ENCODE results near the gene DCAF7.

DCAF7 gene

GRCh38 chr17:63634816-63635215 lies 84.5 kb downstream of the DCAF7 start:
- no peak overlapping the region for H3K4me2 ChIP-seq (ENCODE audit: low read length)
- H2AFZ ChIP-seq: no peak overlapping the region
- no peak overlapping the region for H3K9ac ChIP-seq
- H3K27ac ChIP-seq: no peak overlapping the region
- peaks cover 53% of the 10 kb centered on the region for H3K79me2 ChIP-seq
- H3K4me1 ChIP-seq: no peaks in the 10 kb centered on the region
- TF ChIP-seq CTCF (IDR thresholded peaks at IDR 0.05): no peak
- H3K27me3 ChIP-seq (ENCODE audit: control insufficient read depth, insufficient read depth, low read length): no peaks in the 10 kb centered on the region
- no peaks in the 10 kb centered on the region for H3K36me3 ChIP-seq (ENCODE audit: control insufficient read depth, insufficient read depth, low read length)
- no peak overlapping the region for H3K4me3 ChIP-seq (ENCODE audit: low read depth, low read length)
- H3K9me3 ChIP-seq (ENCODE audit: control insufficient read depth, low read length): no peaks in the 10 kb centered on the region

GRCh38 chr17:63635290-63635689 lies 85.0 kb downstream of the DCAF7 start:
- H3K9ac ChIP-seq: no peak overlapping the region
- no peaks in the 10 kb centered on the region for H3K4me1 ChIP-seq
- no peak overlapping the region for H3K4me3 ChIP-seq (ENCODE audit: low read depth, low read length)
- no peaks in the 10 kb centered on the region for H3K9me3 ChIP-seq (ENCODE audit: control insufficient read depth, low read length)
- H2AFZ ChIP-seq: no peak overlapping the region
- H3K79me2 ChIP-seq: peaks cover 52% of the 10 kb centered on the region
- no peak overlapping the region for H3K27ac ChIP-seq
- no peaks in the 10 kb centered on the region for H3K27me3 ChIP-seq (ENCODE audit: control insufficient read depth, insufficient read depth, low read length)
- TF ChIP-seq CTCF (IDR thresholded peaks at IDR 0.05): no peak
- no peak overlapping the region for H3K4me2 ChIP-seq (ENCODE audit: low read length)
- H3K36me3 ChIP-seq (ENCODE audit: control insufficient read depth, insufficient read depth, low read length): no peaks in the 10 kb centered on the region

- no peak overlapping the region for H3K4me2 ChIP-seq (ENCODE audit: low read length)
- H3K79me2 ChIP-seq: peaks cover 51% of the 10 kb centered on the region
- no peak overlapping the region for H3K27ac ChIP-seq
- H3K4me3 ChIP-seq (ENCODE audit: low read depth, low read length): no peak overlapping the region
- no peak for TF ChIP-seq CTCF (IDR thresholded peaks at IDR 0.05)
- H3K27me3 ChIP-seq (ENCODE audit: control insufficient read depth, insufficient read depth, low read length): no peaks in the 10 kb centered on the region
- no peak overlapping the region for H3K9ac ChIP-seq
- no peak overlapping the region for H2AFZ ChIP-seq
- H3K4me1 ChIP-seq: no peaks in the 10 kb centered on the region
- no peaks in the 10 kb centered on the region for H3K36me3 ChIP-seq (ENCODE audit: control insufficient read depth, insufficient read depth, low read length)
- no peaks in the 10 kb centered on the region for H3K9me3 ChIP-seq (ENCODE audit: control insufficient read depth, low read length)
These were observed 85.5 kb downstream of the DCAF7 start for GRCh38 chr17:63635787-63636186.

GRCh38 chr17:63639125-63639524 lies 88.8 kb downstream of the DCAF7 start:
- Histone ChIP-seq H3K36me3 (ENCODE audit: control insufficient read depth, insufficient read depth, low read length) (no peaks in the 10 kb centered on the region), H3K27ac (no peak overlapping the region), H3K4me2 (ENCODE audit: low read length) (no peak overlapping the region), H3K4me3 (ENCODE audit: low read depth, low read length) (no peak overlapping the region), H3K79me2 (peaks cover 44% of the 10 kb centered on the region), H3K9ac (no peak overlapping the region), H3K9me3 (ENCODE audit: control insufficient read depth, low read length) (no peaks in the 10 kb centered on the region), H3K27me3 (ENCODE audit: control insufficient read depth, insufficient read depth, low read length) (no peaks in the 10 kb centered on the region), H3K4me1 (no peaks in the 10 kb centered on the region), H2AFZ (no peak overlapping the region)
- TF ChIP-seq CTCF (IDR thresholded peaks at IDR 0.05): no peak

GRCh38 chr17:63640038-63640437 lies 89.8 kb downstream of the DCAF7 start:
- Histone ChIP-seq H3K4me3 (ENCODE audit: low read depth, low read length) (no peak overlapping the region), H2AFZ (no peak overlapping the region), H3K27ac (no peak overlapping the region), H3K36me3 (ENCODE audit: control insufficient read depth, insufficient read depth, low read length) (no peaks in the 10 kb centered on the region), H3K4me2 (ENCODE audit: low read length) (no peak overlapping the region), H3K4me1 (no peaks in the 10 kb centered on the region), H3K27me3 (ENCODE audit: control insufficient read depth, insufficient read depth, low read length) (no peaks in the 10 kb centered on the region), H3K79me2 (peaks cover 46% of the 10 kb centered on the region), H3K9me3 (ENCODE audit: control insufficient read depth, low read length) (no peaks in the 10 kb centered on the region), H3K9ac (no peak overlapping the region)
- no peak for TF ChIP-seq CTCF (IDR thresholded peaks at IDR 0.05)
